CD4-positive, alpha-beta T cell (primary cell): ENCODE data around the gene TNNT2. TPM values are rescaled to one million over a fixed set of nuclear protein-coding genes. Genes with fewer than 3 reads are reported as not detected.

Experiments
- ATAC-seq: fragments of 200-7000 bp; cut with Tn5 transposase; one replicate; pipeline ENCODE4 v1.10.0; 2022; ENCODE audit warnings: mild to moderate bottlenecking; ENCODE audit not compliant: poor library complexity
- CTCF ChIA-PET: fragments of 350-600 bp; sonication (Branson Sonifier 250); formaldehyde crosslinking; loops from one replicate; lab custom pipeline; 2021; ENCODE audit warnings: antibody characterized with exemption, inconsistent platforms; lab: Charles Lee
- POLR2A ChIA-PET: fragments of 350-600 bp; sonication (Branson Sonifier 250); formaldehyde crosslinking; loops from one replicate; lab custom pipeline; 2021; ENCODE audit warnings: antibody characterized with exemption, inconsistent platforms; lab: Charles Lee
- DNase-seq, 14 experiments: peaks; one replicate each; pipeline ENCODE4 v3.0.0-alpha.2; 2013 to 2020; ENCODE audit warnings: mixed read lengths in 2 of 14
- H3K27ac ChIP-seq, 2 donors: one replicate each; pipeline versions ENCODE4 v1.5.1 to v1.7.0; 2013; ENCODE audit warnings: low read length in 2 of 2, low read depth in 1 of 2, mild to moderate bottlenecking in 1 of 2
- H3K27me3 ChIP-seq, 2 experiments: 1 replicate in 1 of 2; 2 replicates in 1 of 2; pipeline versions ENCODE4 v1.6.1 to v1.7.0; 2013; ENCODE audit warnings: low read length in 2 of 2, control low read depth in 1 of 2, mild to moderate bottlenecking in 1 of 2, moderate library complexity in 1 of 2; ENCODE audit not compliant: insufficient read depth in 2 of 2, control insufficient read depth in 1 of 2
- H3K36me3 ChIP-seq: one replicate; pipeline ENCODE4 v1.6.1; 2013; ENCODE audit warnings: low read length, control low read depth; ENCODE audit not compliant: insufficient read depth
- H3K4me1 ChIP-seq: one replicate; pipeline ENCODE4 v1.6.1; 2013; ENCODE audit warnings: low read length, control low read depth; ENCODE audit not compliant: insufficient read depth
- H3K4me3 ChIP-seq: one replicate; pipeline ENCODE4 v1.5.1; 2013; ENCODE audit warnings: mild to moderate bottlenecking, low read length, moderate library complexity
- H3K9me3 ChIP-seq, 2 experiments: 1 replicate in 1 of 2; 2 replicates in 1 of 2; pipeline versions ENCODE4 v1.6.1 to v1.7.0; 2013; ENCODE audit warnings: low read length in 2 of 2, mild to moderate bottlenecking in 2 of 2, control low read depth in 1 of 2, moderate library complexity in 1 of 2; ENCODE audit not compliant: control insufficient read depth in 1 of 2, insufficient read depth in 1 of 2
- H3K27ac Mint-ChIP-seq: one replicate; pipeline ENCODE4 v1.8.0; 2020; ENCODE audit warnings: mixed read lengths
- H3K27me3 Mint-ChIP-seq: one replicate; pipeline ENCODE4 v1.8.0; 2021; ENCODE audit warnings: mixed read lengths
- H3K36me3 Mint-ChIP-seq: one replicate; pipeline ENCODE4 v1.8.0; 2021; ENCODE audit warnings: low read depth, mixed read lengths
- H3K4me1 Mint-ChIP-seq: one replicate; pipeline ENCODE4 v1.8.0; 2021; ENCODE audit warnings: low read depth, mixed read lengths
- H3K4me3 Mint-ChIP-seq: one replicate; pipeline ENCODE4 v1.8.0; 2020; ENCODE audit warnings: mild to moderate bottlenecking, mixed read lengths
- H3K9me3 Mint-ChIP-seq: one replicate; pipeline ENCODE4 v1.8.0; 2020; ENCODE audit warnings: mixed read lengths
- CTCF ChIP-seq: fragments of 200-600 bp; IDR thresholded peaks from one replicate; pipeline ENCODE4 v1.8.0; 2022; ENCODE audit warnings: antibody characterized with exemption, mild to moderate bottlenecking
- intact Hi-C, 2 experiments: fragments of 100-400 bp; cut with DNase I in 1 of 2; cut with micrococcal nuclease in 1 of 2; formaldehyde crosslinking; loops; one replicate each; pipeline versions ENCODE4 v1.15.1 to v1.9.0; 2023 to 2025; cut with DNase I, micrococcal nuclease
- total RNA-seq, 174 experiments: library from RNA in 2 of 174; stranded (reverse) in 2 of 174; gene quantifications; one replicate each; pipeline ENCODE4 v1.2.3 and lab custom pipeline; 2021 to 2026

Gene TNNT2
- total RNA-seq, 2 experiments from 2014 or later, result not detected

DNA sequence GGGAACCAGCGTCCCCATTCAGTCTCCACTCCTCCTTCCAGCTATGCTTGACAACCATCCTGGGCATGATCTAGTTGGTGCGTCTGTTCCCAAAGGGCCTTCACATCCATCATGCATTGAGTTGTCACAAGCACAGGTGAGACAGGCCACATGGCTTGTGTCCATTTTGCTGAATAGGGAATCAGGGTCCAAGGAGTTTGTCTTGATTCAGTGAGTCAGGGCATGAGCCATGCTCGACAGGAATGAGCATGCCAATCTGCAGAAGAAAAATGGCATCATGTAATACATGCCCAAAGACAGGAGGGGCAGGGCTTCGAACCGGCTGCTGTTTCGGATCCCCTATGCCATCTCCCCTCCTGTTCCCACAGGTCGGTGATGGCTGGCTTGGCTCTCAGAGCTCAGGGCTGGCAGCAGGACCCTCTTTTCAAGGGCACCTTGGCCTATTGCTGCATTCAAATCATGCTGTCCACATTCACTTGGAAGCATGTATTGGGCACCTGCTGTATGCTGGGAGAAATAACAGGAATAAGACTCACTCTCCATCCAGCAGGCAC, 49.7 kb downstream of the TNNT2 start:
- POLR2A ChIA-PET, result no interaction called here
- H3K4me1 ChIP-seq, result no peaks in the 10 kb centered on the region
- no peaks in the 10 kb centered on the region for H3K9me3 ChIP-seq
- no peaks in the 10 kb centered on the region for H3K36me3 ChIP-seq
- Mint-ChIP-seq H3K27ac (no peak overlapping the region), H3K4me1 (no peaks in the 10 kb centered on the region), H3K4me3 (no peak overlapping the region), H3K27me3 (no peaks in the 10 kb centered on the region), H3K36me3 (no peaks in the 10 kb centered on the region), H3K9me3 (no peaks in the 10 kb centered on the region)
- ATAC-seq (no peak), DNase-seq (no peak)
- H3K27ac ChIP-seq, result no peak overlapping the region
- CTCF ChIA-PET, result no interaction called here
- no peaks in the 10 kb centered on the region for H3K27me3 ChIP-seq
- no peak overlapping the region for H3K4me3 ChIP-seq
- no peak for TF ChIP-seq CTCF
- intact Hi-C loops, result loop anchor here in 1 of 2 experiments (2.0 kb wide), 1 partner anchor 27 kb away; no protein-coding TSS in a partner anchor

DNA sequence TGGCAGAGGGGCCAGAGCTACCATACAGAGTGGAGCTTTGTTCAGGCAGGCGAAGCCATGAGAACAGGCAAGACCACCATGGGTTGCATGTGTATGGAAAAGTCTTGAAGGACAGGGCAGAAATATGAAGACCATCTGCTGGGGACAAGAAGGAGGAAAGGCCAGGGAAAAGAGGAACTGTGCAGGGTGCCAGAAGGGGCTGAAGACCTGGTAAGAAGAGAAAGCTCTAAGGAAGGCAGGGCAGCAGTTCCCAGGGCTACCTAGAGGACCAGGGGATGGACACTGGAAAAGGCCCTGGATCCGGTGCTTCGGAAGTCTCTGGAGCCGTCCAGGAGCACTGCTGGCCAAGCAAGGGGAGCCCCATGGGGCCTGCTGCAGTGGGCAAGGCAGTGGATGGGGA, 50.8 kb downstream of the TNNT2 start:
- Histone ChIP-seq H3K36me3 (no peaks in the 10 kb centered on the region), H3K4me1 (no peaks in the 10 kb centered on the region), H3K27ac (no peak overlapping the region), H3K9me3 (no peaks in the 10 kb centered on the region), H3K4me3 (no peak overlapping the region), H3K27me3 (no peaks in the 10 kb centered on the region)
- H3K27me3 Mint-ChIP-seq, result no peaks in the 10 kb centered on the region
- CTCF ChIA-PET, result no interaction called here
- H3K4me3 Mint-ChIP-seq, result no peak overlapping the region
- ATAC-seq (no peak), DNase-seq (no peak)
- no peaks in the 10 kb centered on the region for H3K36me3 Mint-ChIP-seq
- H3K9me3 Mint-ChIP-seq, result no peaks in the 10 kb centered on the region
- POLR2A ChIA-PET, result no interaction called here
- intact Hi-C loops, result no loop called here
- no peaks in the 10 kb centered on the region for H3K4me1 Mint-ChIP-seq
- H3K27ac Mint-ChIP-seq, result no peak overlapping the region
- no peak for TF ChIP-seq CTCF

GRCh38 chr1:201325678-201326060, 51.8 kb downstream of the TNNT2 start:
- no peak for DNase-seq
- TF ChIP-seq CTCF, result no peak
- Mint-ChIP-seq H3K9me3 (no peaks in the 10 kb centered on the region), H3K4me3 (no peak overlapping the region), H3K27me3 (no peaks in the 10 kb centered on the region), H3K36me3 (no peaks in the 10 kb centered on the region), H3K4me1 (no peaks in the 10 kb centered on the region), H3K27ac (no peak overlapping the region)
- Histone ChIP-seq H3K27me3 (no peaks in the 10 kb centered on the region), H3K27ac (no peak overlapping the region), H3K9me3 (peaks cover 0 to 4% of the 10 kb centered on the region in 2 experiments), H3K4me1 (no peaks in the 10 kb centered on the region), H3K36me3 (no peaks in the 10 kb centered on the region), H3K4me3 (no peak overlapping the region)
- ATAC-seq, result no peak
- intact Hi-C loops, result no loop called here
- ChIA-PET CTCF (no interaction called here), POLR2A (no interaction called here)
